SK-N-SH treated with all-trans-retinoic acid at 6 μM for 48 hours (cell line): ENCODE data around the gene TOMM5.
"Not testable (repeated sequence)": the region's sequence is repeated elsewhere in the genome, so short reads cannot be mapped to it uniquely, and the experiment has no call there.

Source experiments
- ATAC-seq: fragments of 200-7000 bp; cut with Tn5 transposase; 3 replicates; pipeline ENCODE4 v1.9.1; 2020; ENCODE audit warnings: mild to moderate bottlenecking, moderate library complexity
- ARNTL ChIP-seq: fragments of 450-650 bp; formaldehyde crosslinking; IDR thresholded peaks from 2 replicates; pipeline ENCODE4 v1.5.0; 2020; ENCODE audit warnings: low read depth, mild to moderate bottlenecking, moderate library complexity, borderline replicate concordance
- BACH2 ChIP-seq: fragments of 250-450 bp; sonication (Bioruptor Pico); IDR thresholded peaks from 2 replicates; pipeline ENCODE4 v1.9.0; 2021; ENCODE audit warnings: mild to moderate bottlenecking, borderline replicate concordance
- CREB5 ChIP-seq: fragments of 250-450 bp; sonication (Bioruptor Pico); IDR thresholded peaks from 2 replicates; pipeline ENCODE4 v1.5.1; 2020; ENCODE audit warnings: low read depth, mild to moderate bottlenecking, moderate library complexity
- CSDC2 ChIP-seq: fragments of 250-450 bp; sonication (Bioruptor Pico); IDR thresholded peaks from 2 replicates; pipeline ENCODE4 v1.5.0; 2020; ENCODE audit warnings: mild to moderate bottlenecking, moderate library complexity
- CSRNP3 ChIP-seq: fragments of 250-450 bp; sonication (Bioruptor Pico); IDR thresholded peaks from 2 replicates; pipeline ENCODE4 v1.5.1; 2021; ENCODE audit warnings: mild to moderate bottlenecking, moderate library complexity
- GLIS3 ChIP-seq: fragments of 250-450 bp; sonication (Bioruptor Pico); IDR thresholded peaks from 2 replicates; pipeline ENCODE4 v1.5.0; 2020; ENCODE audit warnings: mild to moderate bottlenecking, moderate library complexity
- ISL1 ChIP-seq: fragments of 250-450 bp; sonication (Bioruptor Pico); IDR thresholded peaks from 2 replicates; pipeline ENCODE4 v2.1.2; 2022; ENCODE audit warnings: mild to moderate bottlenecking, moderate library complexity
- OSR1 ChIP-seq: fragments of 250-450 bp; sonication (Bioruptor Pico); IDR thresholded peaks from 2 replicates; pipeline ENCODE4 v1.8.0; 2022; ENCODE audit warnings: moderate library complexity, mild to moderate bottlenecking, inconsistent platforms
- PATZ1 ChIP-seq: fragments of 250-450 bp; sonication (Bioruptor Pico); IDR thresholded peaks from 2 replicates; pipeline ENCODE4 v1.8.0; 2020; ENCODE audit warnings: mild to moderate bottlenecking, moderate library complexity, borderline replicate concordance
- PPARA ChIP-seq: fragments of 250-450 bp; sonication (Bioruptor Pico); IDR thresholded peaks from 2 replicates; pipeline ENCODE4 v1.5.0; 2020; ENCODE audit warnings: mild to moderate bottlenecking, borderline replicate concordance
- RARB ChIP-seq: fragments of 250-450 bp; sonication (Bioruptor Pico); IDR thresholded peaks from 2 replicates; pipeline ENCODE4 v1.8.0; 2021; ENCODE audit warnings: mild to moderate bottlenecking, moderate library complexity
- SNAI2 ChIP-seq: fragments of 250-450 bp; sonication (Bioruptor Pico); IDR thresholded peaks from 2 replicates; pipeline ENCODE4 v1.5.0; 2020; ENCODE audit warnings: mild to moderate bottlenecking, moderate library complexity
- TCF4 ChIP-seq: fragments of 250-450 bp; sonication (Bioruptor Pico); IDR thresholded peaks from 2 replicates; pipeline ENCODE4 v1.8.0; 2021; ENCODE audit warnings: mild to moderate bottlenecking, moderate library complexity, borderline replicate concordance
- TSHZ2 ChIP-seq: fragments of 250-450 bp; sonication (Bioruptor Pico); IDR thresholded peaks from 2 replicates; pipeline ENCODE4 v1.5.0; 2020; ENCODE audit warnings: mild to moderate bottlenecking, moderate library complexity
- ZC3H10 ChIP-seq: fragments of 250-450 bp; sonication (Bioruptor Pico); IDR thresholded peaks from 2 replicates; pipeline ENCODE4 v1.5.1; 2021; ENCODE audit warnings: mild to moderate bottlenecking, moderate library complexity
- ZFP3 ChIP-seq: fragments of 250-450 bp; sonication (Bioruptor Pico); IDR thresholded peaks from 2 replicates; pipeline ENCODE4 v1.5.0; 2020; ENCODE audit warnings: mild to moderate bottlenecking, moderate library complexity
- ZNF565 ChIP-seq: fragments of 450-650 bp; formaldehyde crosslinking; conservative IDR thresholded peaks from 2 replicates; pipeline ENCODE4 v1.5.0; 2020; ENCODE audit warnings: low read depth, mild to moderate bottlenecking, moderate library complexity
- ZNF70 ChIP-seq: fragments of 450-650 bp; formaldehyde crosslinking; IDR thresholded peaks from 2 replicates; pipeline ENCODE4 v1.5.0; 2020; ENCODE audit warnings: mild to moderate bottlenecking, moderate library complexity
- ZNF8 ChIP-seq: fragments of 450-650 bp; formaldehyde crosslinking; IDR thresholded peaks from 2 replicates; pipeline ENCODE4 v1.5.0; 2020; ENCODE audit warnings: mild to moderate bottlenecking, moderate library complexity

Gene TOMM5

GRCh38 chr9:37609735-37610397 is 17.5 kb upstream of the TOMM5 start:
- TF ChIP-seq ISL1 (CRISPR knock-in tag) (no peak), ZC3H10 (CRISPR knock-in tag) (no peak), TSHZ2 (CRISPR knock-in tag) (no peak), OSR1 (CRISPR knock-in tag) (no peak), ZFP3 (CRISPR knock-in tag) (no peak), PATZ1 (CRISPR knock-in tag) (no peak), ARNTL (CRISPR knock-in tag) (no peak), SNAI2 (CRISPR knock-in tag) (no peak), CSRNP3 (CRISPR knock-in tag) (no peak), GLIS3 (no peak), ZNF8 (no peak), PPARA (CRISPR knock-in tag) (no peak), ZNF70 (CRISPR knock-in tag) (no peak), RARB (CRISPR knock-in tag) (no peak), CREB5 (CRISPR knock-in tag) (no peak), ZNF565 (CRISPR knock-in tag) (no peak), CSDC2 (CRISPR knock-in tag) (no peak), BACH2 (CRISPR knock-in tag) (no peak), TCF4 (no peak)
- TF ChIP-seq, all 23 proteins: peak for 0
- no peak for ATAC-seq

- no peak for ATAC-seq
- no peak for TF ChIP-seq PPARA (CRISPR knock-in tag)
- TF ChIP-seq, all 23 proteins: peak for 0
Observed at GRCh38 chr9:37608250-37608649, 15.9 kb upstream of the TOMM5 start.

- TF ChIP-seq BACH2 (CRISPR knock-in tag) (no peak), SNAI2 (CRISPR knock-in tag) (no peak), PPARA (CRISPR knock-in tag) (no peak), GLIS3 (no peak)
- ATAC-seq, result no peak
Observed at GRCh38 chr9:37604296-37604695, 11.9 kb upstream of the TOMM5 start.

GRCh38 chr9:37602817-37603216 is 10.4 kb upstream of the TOMM5 start:
- no peak for TF ChIP-seq ZC3H10 (CRISPR knock-in tag)
- no peak for ATAC-seq

- not testable (repeated sequence) for ATAC-seq
Observed at GRCh38 chr9:37602061-37602460, 9.7 kb upstream of the TOMM5 start.
